ENCODE measurements around the gene TVP23C. TPM values are rescaled to one million over a fixed set of nuclear protein-coding genes. Genes with fewer than 3 reads are reported as not detected.
"Not testable (repeated sequence)": the region's sequence is repeated elsewhere in the genome, so short reads cannot be mapped to it uniquely, and the experiment has no call there.

The TVP23C gene
- 1 to 10 TPM; 3.6 to 6.2 TPM for total RNA-seq

- H3K9me3 Mint-ChIP-seq (ENCODE audit: low read depth); CTCF ChIA-PET; H3K36me3 Mint-ChIP-seq (ENCODE audit: low read depth); H3K27me3 Mint-ChIP-seq; POLR2A ChIA-PET: not testable (repeated sequence)
- Mint-ChIP-seq H3K27ac (peak within 1 kb of the TSS; percentile 79), H3K4me3 (peak within 1 kb of the TSS; percentile 87), H3K4me1 (peaks cover 16% of the 10 kb centered on the region)
- intact Hi-C loops (cut with DNase I, micrococcal nuclease) = loop anchor here in 1 of 2 experiments (5.0 kb wide), 1 partner anchor 119 kb away; the partner anchor contains the start of gene TRIM16
- ATAC-seq (peak; percentile 82), DNase-seq (peak; percentile 80)
These were observed at the start of gene TVP23C for GRCh38 chr17:15563375-15563857. TSS of gene TVP23C (minus strand) at chr17:15563483. CDS start at chr17:15563448, 35 bp downstream.

GRCh38 chr17:15592960-15593359 lies 29.7 kb upstream of the TVP23C start:
- CTCF ChIA-PET; DNase-seq; intact Hi-C loops (cut with DNase I, micrococcal nuclease); H3K27me3 Mint-ChIP-seq; H3K27ac Mint-ChIP-seq; ATAC-seq; H3K4me3 Mint-ChIP-seq; H3K9me3 Mint-ChIP-seq (ENCODE audit: low read depth); POLR2A ChIA-PET; H3K36me3 Mint-ChIP-seq (ENCODE audit: low read depth): not testable (repeated sequence)
- H3K4me1 Mint-ChIP-seq = peaks cover 10% of the 10 kb centered on the region

GRCh38 chr17:15591986-15592385 lies 28.7 kb upstream of the TVP23C start:
- H3K4me3 Mint-ChIP-seq; H3K27me3 Mint-ChIP-seq; H3K27ac Mint-ChIP-seq; POLR2A ChIA-PET; H3K36me3 Mint-ChIP-seq (ENCODE audit: low read depth); intact Hi-C loops (cut with DNase I, micrococcal nuclease); H3K9me3 Mint-ChIP-seq (ENCODE audit: low read depth); CTCF ChIA-PET; DNase-seq; ATAC-seq: not testable (repeated sequence)
- H3K4me1 Mint-ChIP-seq = peaks cover 10% of the 10 kb centered on the region

GRCh38 chr17:15590844-15591243 lies 27.6 kb upstream of the TVP23C start:
- DNase-seq; H3K4me3 Mint-ChIP-seq; H3K36me3 Mint-ChIP-seq (ENCODE audit: low read depth); POLR2A ChIA-PET; H3K27ac Mint-ChIP-seq; H3K9me3 Mint-ChIP-seq (ENCODE audit: low read depth); ATAC-seq; CTCF ChIA-PET; H3K27me3 Mint-ChIP-seq; intact Hi-C loops (cut with DNase I, micrococcal nuclease): not testable (repeated sequence)
- H3K4me1 Mint-ChIP-seq = peaks cover 10% of the 10 kb centered on the region

- H3K36me3 Mint-ChIP-seq (ENCODE audit: low read depth); H3K4me3 Mint-ChIP-seq; H3K27me3 Mint-ChIP-seq; H3K9me3 Mint-ChIP-seq (ENCODE audit: low read depth); CTCF ChIA-PET; POLR2A ChIA-PET; H3K27ac Mint-ChIP-seq; intact Hi-C loops (cut with DNase I, micrococcal nuclease): not testable (repeated sequence)
- DNase-seq (peak; percentile 62), ATAC-seq (peak; percentile 75)
- peaks cover 10% of the 10 kb centered on the region for H3K4me1 Mint-ChIP-seq
These were observed 26.6 kb upstream of the TVP23C start for GRCh38 chr17:15589544-15590536.

- H3K9me3 Mint-ChIP-seq (ENCODE audit: low read depth); CTCF ChIA-PET; POLR2A ChIA-PET; ATAC-seq; H3K27me3 Mint-ChIP-seq; H3K27ac Mint-ChIP-seq; H3K4me3 Mint-ChIP-seq; DNase-seq; H3K36me3 Mint-ChIP-seq (ENCODE audit: low read depth); intact Hi-C loops (cut with DNase I, micrococcal nuclease): not testable (repeated sequence)
- H3K4me1 Mint-ChIP-seq = peaks cover 10% of the 10 kb centered on the region
These were observed 24.7 kb upstream of the TVP23C start for GRCh38 chr17:15588017-15588416.

GRCh38 chr17:15583313-15583712 lies 20.0 kb upstream of the TVP23C start:
- DNase-seq; H3K4me1 Mint-ChIP-seq; intact Hi-C loops (cut with DNase I, micrococcal nuclease); H3K9me3 Mint-ChIP-seq (ENCODE audit: low read depth); ATAC-seq; H3K27me3 Mint-ChIP-seq; H3K27ac Mint-ChIP-seq; CTCF ChIA-PET; H3K36me3 Mint-ChIP-seq (ENCODE audit: low read depth); POLR2A ChIA-PET; H3K4me3 Mint-ChIP-seq: not testable (repeated sequence)

GRCh38 chr17:15581462-15581861 lies 18.2 kb upstream of the TVP23C start:
- H3K36me3 Mint-ChIP-seq (ENCODE audit: low read depth); H3K4me3 Mint-ChIP-seq; H3K27me3 Mint-ChIP-seq; intact Hi-C loops (cut with DNase I, micrococcal nuclease); POLR2A ChIA-PET; CTCF ChIA-PET; H3K9me3 Mint-ChIP-seq (ENCODE audit: low read depth); DNase-seq; H3K4me1 Mint-ChIP-seq; H3K27ac Mint-ChIP-seq; ATAC-seq: not testable (repeated sequence)

GRCh38 chr17:15576848-15577247 lies 13.6 kb upstream of the TVP23C start:
- H3K27ac Mint-ChIP-seq; H3K4me1 Mint-ChIP-seq; intact Hi-C loops (cut with DNase I, micrococcal nuclease); ATAC-seq; CTCF ChIA-PET; H3K4me3 Mint-ChIP-seq; H3K27me3 Mint-ChIP-seq; POLR2A ChIA-PET; H3K9me3 Mint-ChIP-seq (ENCODE audit: low read depth); H3K36me3 Mint-ChIP-seq (ENCODE audit: low read depth); DNase-seq: not testable (repeated sequence)

- H3K27ac Mint-ChIP-seq; H3K4me1 Mint-ChIP-seq; H3K27me3 Mint-ChIP-seq; DNase-seq; H3K36me3 Mint-ChIP-seq (ENCODE audit: low read depth); intact Hi-C loops (cut with DNase I, micrococcal nuclease); POLR2A ChIA-PET; CTCF ChIA-PET; H3K4me3 Mint-ChIP-seq; ATAC-seq; H3K9me3 Mint-ChIP-seq (ENCODE audit: low read depth): not testable (repeated sequence)
These were observed 11.4 kb upstream of the TVP23C start for GRCh38 chr17:15574660-15575059.

GRCh38 chr17:15573870-15574269 lies 10.6 kb upstream of the TVP23C start:
- H3K27me3 Mint-ChIP-seq; ATAC-seq; H3K9me3 Mint-ChIP-seq (ENCODE audit: low read depth); H3K36me3 Mint-ChIP-seq (ENCODE audit: low read depth); CTCF ChIA-PET; DNase-seq; H3K4me3 Mint-ChIP-seq; H3K27ac Mint-ChIP-seq; H3K4me1 Mint-ChIP-seq; intact Hi-C loops (cut with DNase I, micrococcal nuclease): not testable (repeated sequence)
- POLR2A ChIA-PET = interaction anchor here (0.7 kb wide), 1 partner anchor 86 kb away, joined by 3 read pairs; no protein-coding TSS in a partner anchor

Data from activated CD4-positive, alpha-beta T cell treated with anti-CD3 and anti-CD28 coated beads for 36 hours (primary cell).